GM21390 (cell line): Measurements from ENCODE around the gene SGIP1.

Experiments
- ATAC-seq: cut with Tn5 transposase; IDR thresholded peaks from one replicate; pipeline ENCODE4 v1.9.1; 2021; ENCODE audit not compliant: unreplicated experiment

SGIP1 gene

GRCh38 chr1:66520655-66521054 lies 13.3 kb upstream of the SGIP1 start:
- no peak for ATAC-seq

GRCh38 chr1:66521721-66522365 lies 12.1 kb upstream of the SGIP1 start:
- no peak for ATAC-seq

DNA sequence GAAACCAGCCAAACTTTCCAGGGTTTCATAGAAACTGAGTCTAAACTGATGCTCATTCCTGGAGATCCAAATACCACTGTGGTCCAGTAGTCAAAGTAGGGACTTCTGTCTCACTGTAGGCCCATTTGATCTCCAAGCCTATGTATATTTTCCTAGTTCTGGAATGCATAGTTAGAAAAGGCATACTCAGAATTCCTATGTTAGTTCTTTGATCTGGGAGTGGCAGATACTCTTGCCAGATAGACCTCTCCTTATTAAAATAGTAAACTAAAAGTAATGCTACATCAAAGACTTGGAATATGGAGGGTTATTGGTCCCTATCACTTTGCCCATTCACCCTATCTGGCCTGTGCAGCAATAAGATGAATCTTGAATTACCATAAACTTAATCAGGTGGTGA lies 10.4 kb upstream of the SGIP1 start:
- no peak for ATAC-seq

- ATAC-seq: no peak
These were observed 8.9 kb upstream of the SGIP1 start for GRCh38 chr1:66525086-66525485.

GRCh38 chr1:66526036-66526435 lies 7.9 kb upstream of the SGIP1 start:
- ATAC-seq: no peak

DNA sequence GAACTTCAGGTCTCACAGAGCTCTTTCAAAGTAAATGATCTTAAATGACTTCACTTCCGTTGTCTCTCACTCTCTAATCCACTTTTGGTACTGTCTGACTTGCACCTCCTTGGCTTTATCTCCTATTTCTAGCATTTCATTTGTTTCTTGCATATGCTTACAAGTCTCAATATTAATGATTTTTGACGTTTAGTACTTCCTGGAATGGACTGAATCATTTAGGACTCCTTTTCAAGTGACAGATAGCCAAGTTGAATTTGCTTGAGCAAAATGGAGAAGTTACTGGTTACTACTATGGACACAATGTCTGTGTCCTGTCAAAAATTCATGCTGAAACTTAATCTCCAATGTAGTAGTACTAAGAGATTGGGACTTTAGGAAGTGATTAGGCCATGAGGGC lies 7.0 kb upstream of the SGIP1 start:
- ATAC-seq: no peak

- ATAC-seq: no peak
These were observed 6.3 kb upstream of the SGIP1 start for GRCh38 chr1:66527686-66528085.

DNA sequence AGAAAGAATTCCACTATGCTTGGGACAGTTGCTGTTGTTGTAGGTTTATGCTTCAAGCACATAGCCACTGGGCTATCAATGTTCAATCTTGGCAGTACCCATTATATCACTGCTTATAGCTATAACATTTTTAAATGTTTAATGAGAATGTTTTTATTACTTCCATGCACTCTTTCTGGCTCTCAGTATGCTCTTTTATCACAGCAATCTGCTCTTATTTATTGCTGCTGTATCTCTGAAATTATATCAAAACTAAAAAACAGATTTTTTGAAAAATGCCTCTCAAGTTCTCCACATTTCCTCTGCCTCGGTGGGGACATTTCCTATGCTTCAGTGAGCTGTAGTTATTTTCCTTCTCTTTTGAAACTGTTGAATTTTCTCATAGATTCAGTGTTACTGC lies 5.4 kb upstream of the SGIP1 start:
- ATAC-seq: no peak

DNA sequence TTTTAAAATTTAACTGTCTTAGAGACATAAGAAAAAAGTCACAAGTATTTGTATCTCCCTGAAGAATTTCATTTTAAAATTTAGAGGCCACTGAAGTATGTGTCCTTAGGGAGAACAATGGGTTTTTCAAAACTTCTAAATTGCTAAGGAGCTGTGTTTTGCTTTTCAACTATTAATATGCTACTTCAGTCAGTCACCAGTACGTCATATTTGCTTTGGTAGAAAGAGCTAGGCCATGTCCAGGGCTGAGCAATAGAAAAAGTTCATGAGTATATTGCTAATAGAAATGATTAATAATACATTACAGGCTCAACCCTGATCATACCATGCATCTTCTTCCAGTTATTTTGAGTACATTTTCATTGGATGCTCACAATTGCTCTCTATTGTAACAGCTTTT lies 1.7 kb upstream of the SGIP1 start:
- no peak for ATAC-seq

GRCh38 chr1:66532798-66533783 lies 862 bp upstream of the SGIP1 start:
- ATAC-seq: no peak

- ATAC-seq: no peak
These were observed 1.1 kb downstream of the SGIP1 start for GRCh38 chr1:66535061-66535460.

DNA sequence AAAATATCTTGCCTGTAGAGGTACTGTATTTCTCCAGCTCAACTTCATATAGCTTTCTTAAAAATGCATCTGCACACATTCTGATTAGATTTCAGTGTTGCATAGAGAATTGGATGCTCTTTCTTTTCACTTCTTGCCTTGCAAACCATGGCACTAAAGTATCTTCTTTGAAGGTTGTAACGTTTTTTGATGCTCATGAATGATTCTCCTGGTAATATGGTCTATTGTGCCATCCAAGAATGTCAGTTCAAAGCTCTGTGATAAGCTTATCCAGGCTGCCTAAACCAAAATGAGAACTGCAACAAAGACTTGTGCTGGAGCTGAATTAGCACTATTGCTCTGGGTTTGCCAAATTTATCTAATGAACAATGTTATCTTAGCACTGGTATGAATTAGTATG lies 1.9 kb downstream of the SGIP1 start:
- no peak for ATAC-seq

DNA sequence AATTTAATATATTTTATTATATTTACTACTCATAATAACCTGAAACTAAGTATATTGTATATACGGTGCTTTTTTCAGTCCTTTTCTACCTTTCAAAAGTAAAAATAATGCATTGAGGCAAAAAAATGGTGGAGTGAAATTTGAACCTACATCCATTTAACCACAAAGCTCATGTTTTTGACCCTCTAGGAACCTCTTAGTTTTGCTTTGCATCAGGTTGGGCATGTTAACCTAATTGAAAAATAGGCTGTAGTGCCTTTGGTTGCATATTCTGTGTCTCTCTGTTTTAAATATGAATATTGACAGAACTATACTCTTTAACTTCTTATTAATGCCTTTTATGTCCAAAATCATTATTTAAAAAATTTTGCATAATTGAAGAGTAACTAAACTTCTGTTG lies 3.8 kb downstream of the SGIP1 start:
- no peak for ATAC-seq

- ATAC-seq: no peak
These were observed 5.5 kb downstream of the SGIP1 start for GRCh38 chr1:66539491-66539890.

DNA sequence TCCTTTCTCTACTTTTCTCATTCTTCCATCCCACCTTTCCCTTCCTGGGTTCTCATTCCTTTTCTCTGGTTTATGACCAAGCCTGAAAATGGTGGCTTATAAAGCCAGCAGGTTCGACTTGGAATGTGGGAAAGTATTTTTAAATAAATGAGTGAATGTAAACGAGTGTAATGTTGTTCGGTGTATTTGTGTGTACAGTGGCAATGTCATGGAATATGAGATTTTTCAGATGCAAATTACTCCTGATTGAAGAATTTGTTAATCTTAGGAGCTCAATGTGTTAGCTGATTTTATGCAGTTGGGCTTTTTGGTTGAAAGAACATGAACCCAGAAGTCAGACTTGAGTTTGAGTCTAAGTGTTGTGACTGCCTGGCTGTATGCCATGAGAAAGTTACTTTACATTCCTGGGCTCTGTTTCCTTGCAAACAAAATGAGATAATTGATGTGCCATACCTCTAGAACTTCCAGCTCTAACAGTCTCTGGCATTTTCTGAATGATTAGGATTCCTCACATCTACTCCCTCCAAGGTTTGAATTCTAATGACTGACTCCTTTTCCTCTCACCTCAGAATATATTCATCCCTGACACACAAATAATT lies 6.6 kb downstream of the SGIP1 start:
- ATAC-seq: no peak

GRCh38 chr1:66542314-66542713 lies 8.4 kb downstream of the SGIP1 start:
- ATAC-seq: no peak

DNA sequence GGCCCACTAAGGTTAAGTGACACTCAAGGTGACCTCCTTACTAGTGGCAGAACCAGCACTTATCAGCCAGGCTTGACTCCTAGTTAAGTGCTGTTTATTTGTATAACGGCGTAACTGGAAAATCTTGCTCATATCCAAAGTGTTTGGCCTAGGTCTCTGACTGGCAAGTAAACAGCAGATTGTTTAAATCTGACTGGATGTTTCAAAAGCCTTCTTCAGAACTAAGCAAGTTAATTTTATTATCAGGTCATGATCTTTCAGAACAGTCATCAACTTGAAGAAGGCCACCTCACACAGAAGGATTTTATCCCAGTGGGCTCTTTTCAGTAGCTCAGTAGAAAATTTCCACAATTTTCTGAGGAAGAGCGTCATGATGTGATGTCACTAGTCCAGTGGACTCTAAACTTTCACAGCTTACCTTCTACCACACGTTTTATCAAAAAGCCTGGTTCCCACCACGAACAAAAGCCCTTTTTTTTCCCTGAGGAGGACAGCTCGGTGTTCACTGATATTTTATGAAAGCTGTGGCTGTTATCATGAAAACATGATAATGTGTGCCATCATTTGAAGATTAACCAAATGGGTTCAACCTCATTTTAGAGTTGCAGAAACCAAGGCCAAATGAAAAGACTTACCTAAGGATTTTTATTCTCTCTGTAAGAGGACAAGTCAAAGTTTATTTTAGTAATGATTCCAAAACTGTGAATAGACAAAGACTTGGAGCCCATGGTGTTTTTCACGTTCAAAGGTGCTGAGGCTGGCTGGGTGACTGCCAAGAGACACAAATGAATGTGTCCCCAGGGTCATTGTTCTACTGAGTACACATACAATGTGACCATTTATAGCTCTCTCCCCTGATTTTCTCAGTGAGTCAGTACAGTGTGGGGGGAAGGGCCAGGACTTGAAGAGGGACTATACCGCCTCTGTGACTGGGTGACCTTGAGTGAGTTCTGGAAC lies 9.1 kb downstream of the SGIP1 start:
- no peak for ATAC-seq

DNA sequence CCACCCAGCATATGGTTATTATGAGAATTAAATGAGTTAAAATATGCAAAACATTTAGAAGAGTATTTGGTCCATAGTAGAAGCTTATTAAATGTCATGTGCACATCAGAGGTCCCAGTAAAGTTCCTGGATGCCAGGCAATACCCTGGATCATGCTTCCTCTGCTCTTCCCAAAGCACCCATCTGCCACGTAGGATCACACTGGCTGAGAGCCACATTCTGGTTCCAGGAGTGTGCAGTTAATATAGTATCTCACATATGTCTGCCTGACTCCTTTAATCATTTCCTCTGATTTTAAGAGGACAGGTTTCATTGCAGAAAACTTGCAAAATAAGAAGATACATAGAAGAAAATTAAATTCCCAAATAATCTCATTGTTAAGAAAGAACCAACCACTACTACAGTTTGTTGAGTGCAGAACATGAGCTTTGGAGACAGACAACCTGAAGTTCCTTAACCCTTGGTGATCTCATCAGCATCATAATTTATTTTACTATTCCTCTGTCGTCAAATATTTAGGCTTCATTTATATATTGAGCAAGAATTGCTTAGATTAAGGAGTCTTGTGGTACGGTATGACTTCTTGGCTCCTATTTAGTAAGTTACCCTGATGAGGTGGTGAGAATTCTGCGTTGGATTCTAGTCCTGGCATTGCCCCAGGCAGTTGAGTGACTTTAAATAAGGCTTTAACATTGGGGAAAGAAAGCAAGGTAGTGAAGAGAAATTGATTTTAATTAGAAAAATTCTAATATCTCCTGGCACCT lies 12.3 kb downstream of the SGIP1 start:
- no peak for ATAC-seq

DNA sequence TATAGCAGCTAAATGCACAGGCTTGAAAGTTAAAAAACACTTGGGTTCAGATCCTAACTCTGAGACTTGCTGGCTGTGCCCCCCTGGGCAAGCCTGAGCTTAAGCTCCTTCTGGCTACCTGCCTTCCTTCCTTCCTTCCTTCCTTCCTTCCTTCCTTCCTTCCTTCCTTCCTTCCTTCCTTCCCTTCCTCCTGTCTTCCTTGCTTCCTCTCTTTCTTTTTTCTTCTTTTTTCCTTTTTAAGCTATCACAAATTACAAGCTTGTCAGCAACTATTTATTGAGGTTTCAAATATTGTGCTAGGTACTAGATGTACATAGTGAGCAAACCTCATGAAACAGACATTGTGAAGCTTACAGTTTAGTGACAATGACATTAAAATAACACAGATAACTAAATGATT lies 15.1 kb downstream of the SGIP1 start:
- ATAC-seq: no peak

- no peak for ATAC-seq
These were observed 16.3 kb downstream of the SGIP1 start for GRCh38 chr1:66550243-66550642.
